NT2/D1 (cell line): ENCODE measurements around the gene CDADC1.
A peak's percentile ranks its signal among the peaks of the same experiment; 100 is the strongest.

ENCODE experiments used
- DNase-seq: peaks from one replicate; pipeline ENCODE4 v3.0.0-alpha.2; 2011; ENCODE audit warnings: low read depth, low spot score
- H3K27me3 ChIP-seq: 2 replicates; pipeline ENCODE4 v1.6.0; 2011; ENCODE audit warnings: mild to moderate bottlenecking; ENCODE audit not compliant: insufficient read length, insufficient read depth
- H3K36me3 ChIP-seq: 2 replicates; pipeline ENCODE4 v1.6.1; 2011; ENCODE audit warnings: mild to moderate bottlenecking, low read length, mixed read lengths; ENCODE audit not compliant: insufficient read depth, insufficient read length
- H3K4me1 ChIP-seq: 2 replicates; pipeline ENCODE4 v1.5.1; 2011; ENCODE audit not compliant: insufficient read depth, insufficient read length
- H3K4me3 ChIP-seq: 2 replicates; pipeline ENCODE4 v1.5.1; 2011; ENCODE audit warnings: low read depth; ENCODE audit not compliant: insufficient read length
- H3K9ac ChIP-seq: 2 replicates; pipeline ENCODE4 v1.6.0; 2011; ENCODE audit warnings: low read depth; ENCODE audit not compliant: insufficient read length
- H3K9me3 ChIP-seq: 2 replicates; pipeline ENCODE4 v1.5.1; 2011; ENCODE audit warnings: mild to moderate bottlenecking, low read length; ENCODE audit not compliant: insufficient read depth
- SUZ12 ChIP-seq: IDR thresholded peaks from 2 replicates; pipeline ENCODE4 v1.6.1; 2011; ENCODE audit not compliant: insufficient read length, insufficient read depth; ENCODE audit errors: extremely low read depth
- YY1 ChIP-seq: IDR thresholded peaks from 2 replicates; pipeline ENCODE4 v1.6.1; 2011; ENCODE audit not compliant: insufficient read length, insufficient read depth
- ZNF274 ChIP-seq: IDR thresholded peaks from 2 replicates; pipeline ENCODE4 v1.6.1; 2011; ENCODE audit warnings: mild to moderate bottlenecking, low read depth, low read length

The CDADC1 gene

DNA sequence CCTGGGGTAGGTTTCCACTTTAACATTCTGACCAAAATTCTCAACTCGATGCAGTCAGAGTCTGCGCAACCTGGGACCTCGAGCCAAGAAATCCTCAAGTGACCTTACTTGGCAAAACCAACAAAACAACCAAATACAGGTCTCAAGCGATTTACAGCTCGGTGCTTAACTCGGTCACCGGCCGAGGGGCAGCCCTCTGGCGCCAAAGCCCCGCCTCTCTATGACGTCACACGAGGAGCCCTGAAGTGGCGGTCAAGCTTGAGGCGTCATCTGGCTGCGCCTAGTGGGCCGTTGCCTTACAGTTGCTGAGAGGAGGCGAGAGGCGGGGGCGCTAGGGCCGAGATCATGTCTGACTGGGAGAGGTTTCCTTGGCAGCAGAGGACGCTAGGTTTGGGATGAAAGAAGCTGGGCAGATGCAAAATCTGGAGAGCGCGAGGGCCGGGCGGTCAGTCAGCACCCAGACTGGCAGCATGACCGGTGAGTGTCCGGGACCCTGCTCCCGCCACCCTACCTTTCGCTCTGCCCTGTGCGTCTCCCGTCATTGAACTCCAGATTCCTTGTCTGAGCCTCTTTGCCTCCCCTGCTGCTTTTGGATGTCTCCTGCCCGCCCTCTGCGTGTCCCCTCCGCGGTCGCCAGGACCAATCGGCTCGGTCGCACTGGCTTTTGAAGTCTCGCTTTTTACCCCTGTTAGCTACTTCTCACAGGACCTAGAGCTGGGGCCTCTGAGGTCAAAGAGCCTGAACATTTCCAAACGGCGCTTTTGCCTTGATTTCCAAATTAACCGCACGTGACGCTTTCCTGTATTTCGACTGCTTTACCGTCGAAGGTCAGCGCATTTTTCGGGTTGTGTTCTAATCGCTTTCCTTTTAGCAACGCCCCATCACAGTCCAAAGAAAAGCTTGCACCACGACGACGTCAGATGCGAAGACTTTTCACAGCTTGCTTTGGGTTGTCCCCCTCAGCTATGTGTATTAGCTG lies at the start of gene CDADC1:
TSS of gene CDADC1 (plus strand) at position 283 of the 979 bp plus-strand sequence. CDS start at position 396, 113 bp downstream.
- peak; percentile 88 for DNase-seq
- H3K36me3 ChIP-seq, result no peaks in the 10 kb centered on the region
- no peak for TF ChIP-seq ZNF274
- TF ChIP-seq SUZ12, result no peak
- TF ChIP-seq YY1, result no peak
- peak within 1 kb of the TSS; percentile 67 for H3K9ac ChIP-seq
- peak within 1 kb of the TSS; percentile 63 for H3K4me3 ChIP-seq
- H3K27me3 ChIP-seq, result no peaks in the 10 kb centered on the region
- no peaks in the 10 kb centered on the region for H3K4me1 ChIP-seq
- H3K9me3 ChIP-seq, result no peaks in the 10 kb centered on the region

DNA sequence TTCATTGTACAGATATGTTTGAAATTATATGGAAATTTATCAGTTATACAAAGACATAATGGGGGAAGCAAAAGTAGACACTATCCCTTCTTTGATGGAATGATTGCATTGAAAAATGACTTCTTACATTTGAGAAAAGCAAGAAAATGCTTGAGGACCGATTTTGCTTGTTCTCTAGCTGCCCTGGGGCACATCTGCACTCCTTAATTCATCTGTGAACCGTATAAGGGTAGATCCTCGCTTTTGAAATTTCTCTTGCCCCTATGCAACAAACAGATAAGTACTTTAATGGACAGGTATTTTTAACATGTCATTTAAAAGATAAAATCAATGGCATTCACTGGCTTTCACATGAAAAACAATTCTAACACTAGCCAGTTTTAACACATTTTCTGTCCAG lies 41.1 kb upstream of the CDADC1 start:
- no peak overlapping the region for H3K4me3 ChIP-seq
- no peak for TF ChIP-seq ZNF274
- no peak for TF ChIP-seq YY1
- TF ChIP-seq SUZ12, result no peak
- H3K9me3 ChIP-seq, result no peaks in the 10 kb centered on the region
- H3K4me1 ChIP-seq, result no peaks in the 10 kb centered on the region
- no peaks in the 10 kb centered on the region for H3K27me3 ChIP-seq
- no peak overlapping the region for H3K9ac ChIP-seq
- peaks cover 7% of the 10 kb centered on the region for H3K36me3 ChIP-seq
- no peak for DNase-seq

DNA sequence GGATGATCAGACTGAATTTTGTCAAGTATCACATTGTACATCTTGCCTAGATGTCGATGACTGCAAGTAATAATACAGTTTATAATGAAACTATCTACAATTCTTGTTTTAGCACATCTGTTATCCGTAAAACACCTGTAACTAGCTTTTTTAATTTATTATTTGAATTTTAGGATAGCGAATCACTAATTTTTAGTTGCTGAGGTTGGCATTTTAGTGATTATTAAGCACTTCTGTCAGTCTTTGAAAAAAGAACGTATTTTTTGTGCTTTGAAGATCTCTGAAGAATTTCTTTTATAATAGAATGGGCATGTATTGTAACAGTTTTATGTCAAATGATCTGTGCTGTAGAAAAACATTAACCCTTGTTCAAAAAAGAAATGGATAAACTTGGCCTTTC lies 39.1 kb upstream of the CDADC1 start:
- H3K4me3 ChIP-seq, result no peak overlapping the region
- peaks cover 4% of the 10 kb centered on the region for H3K36me3 ChIP-seq

DNA sequence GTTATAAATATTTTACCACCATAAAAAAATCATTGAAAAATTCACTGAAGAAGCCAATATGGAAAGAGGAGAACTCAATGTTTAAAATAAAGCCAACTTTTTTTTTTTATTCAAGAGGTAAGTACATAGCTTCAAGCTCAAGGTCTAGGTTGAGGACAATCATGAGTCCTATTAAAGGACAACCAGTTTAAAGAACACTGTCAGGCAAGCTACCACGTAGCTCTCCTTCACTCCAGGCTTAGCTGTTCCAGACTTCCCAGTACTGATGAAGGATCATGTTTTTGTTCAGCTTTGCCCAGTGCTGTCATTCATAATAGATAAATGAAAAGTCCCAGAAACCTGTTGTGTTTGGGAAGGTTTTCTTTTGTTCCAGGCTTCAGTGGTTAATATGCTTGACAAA lies 37.6 kb upstream of the CDADC1 start:
- DNase-seq, result no peak
- Histone ChIP-seq H3K4me1 (no peaks in the 10 kb centered on the region), H3K36me3 (peaks cover 4% of the 10 kb centered on the region), H3K9me3 (no peaks in the 10 kb centered on the region), H3K27me3 (no peaks in the 10 kb centered on the region), H3K9ac (no peak overlapping the region), H3K4me3 (no peak overlapping the region)
- TF ChIP-seq ZNF274, result no peak
- no peak for TF ChIP-seq YY1
- TF ChIP-seq SUZ12, result no peak

More for the DNA sequence above, 39.1 kb upstream of the CDADC1 start:
- Histone ChIP-seq H3K4me1 (no peaks in the 10 kb centered on the region), H3K9me3 (no peaks in the 10 kb centered on the region), H3K27me3 (no peaks in the 10 kb centered on the region), H3K9ac (no peak overlapping the region)
- DNase-seq, result no peak
- TF ChIP-seq SUZ12, result no peak
- no peak for TF ChIP-seq ZNF274
- TF ChIP-seq YY1, result no peak

DNA sequence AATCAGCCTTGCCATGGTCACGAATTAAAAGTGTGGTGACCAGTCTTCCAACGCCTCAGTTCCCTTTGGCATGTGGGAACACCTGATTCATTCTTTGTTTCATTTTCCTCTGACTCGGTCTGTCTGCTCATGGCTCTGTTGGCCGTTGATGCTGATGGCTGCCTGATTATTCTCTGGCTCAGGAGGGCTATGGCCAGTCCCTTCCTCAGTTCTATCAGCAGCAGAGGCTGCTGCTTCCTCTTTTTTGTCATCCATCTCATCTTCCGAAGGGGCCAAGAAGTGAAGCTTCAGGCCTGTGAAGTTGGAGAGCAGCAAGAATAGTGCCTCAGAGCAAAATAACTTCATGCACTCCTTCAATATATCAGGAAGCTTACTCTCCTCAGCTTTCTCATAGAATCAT lies 37.1 kb upstream of the CDADC1 start:
- TF ChIP-seq YY1 (no peak), SUZ12 (no peak), ZNF274 (no peak)
- Histone ChIP-seq H3K4me1 (no peaks in the 10 kb centered on the region), H3K36me3 (peaks cover 4% of the 10 kb centered on the region), H3K27me3 (no peaks in the 10 kb centered on the region), H3K9ac (no peak overlapping the region), H3K4me3 (no peak overlapping the region), H3K9me3 (no peaks in the 10 kb centered on the region)
- no peak for DNase-seq

DNA sequence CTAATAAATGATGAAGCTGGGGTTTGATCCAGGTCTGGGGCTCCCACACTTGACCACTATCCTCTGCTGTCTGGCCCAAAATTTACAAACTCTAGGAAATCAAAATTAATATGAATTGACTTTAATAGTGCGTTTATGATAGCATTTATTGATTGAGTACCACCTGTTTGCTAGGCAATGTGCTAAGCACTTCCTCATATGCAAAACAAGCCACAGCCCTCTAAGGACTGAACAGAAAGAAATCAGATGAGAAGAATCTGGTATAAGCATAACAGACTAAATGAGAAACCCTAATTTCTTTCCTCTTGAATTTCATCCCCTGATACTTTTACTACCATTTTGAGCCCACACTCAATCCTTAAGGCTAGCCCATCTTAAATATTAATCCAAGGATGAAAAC lies 34.2 kb upstream of the CDADC1 start:
- Histone ChIP-seq H3K4me1 (no peaks in the 10 kb centered on the region), H3K9me3 (no peaks in the 10 kb centered on the region), H3K4me3 (no peak overlapping the region)

More for the DNA sequence above, 34.2 kb upstream of the CDADC1 start:
- DNase-seq, result no peak
- no peak overlapping the region for H3K9ac ChIP-seq
- H3K27me3 ChIP-seq, result no peaks in the 10 kb centered on the region
- TF ChIP-seq ZNF274 (no peak), SUZ12 (no peak), YY1 (no peak)
- no peaks in the 10 kb centered on the region for H3K36me3 ChIP-seq
